Renal pelvis (tissue), 4 donors: Measurements from ENCODE around the gene POU3F3. TPM values are rescaled to one million over a fixed set of nuclear protein-coding genes. Genes with fewer than 3 reads are reported as not detected.

ENCODE experiments used
- DNase-seq: peaks from one replicate; pipeline ENCODE4 v3.0.0-alpha.2; 2013
- polyA plus RNA-seq, 3 donors: library from polyadenylated mRNA; unstranded; fragments of 120-200 nt; gene quantifications; one replicate each; pipeline ENCODE4 v1.2.1, GENCODE V29; 2013; ENCODE audit not compliant: insufficient read length in 3 of 3

POU3F3 gene
- polyA plus RNA-seq, 3 donors: 88.5 to 105 (median 98.3) TPM

GRCh38 chr2:104871972-104872865 lies 18.3 kb downstream of the POU3F3 start:
- no peak for DNase-seq

DNA sequence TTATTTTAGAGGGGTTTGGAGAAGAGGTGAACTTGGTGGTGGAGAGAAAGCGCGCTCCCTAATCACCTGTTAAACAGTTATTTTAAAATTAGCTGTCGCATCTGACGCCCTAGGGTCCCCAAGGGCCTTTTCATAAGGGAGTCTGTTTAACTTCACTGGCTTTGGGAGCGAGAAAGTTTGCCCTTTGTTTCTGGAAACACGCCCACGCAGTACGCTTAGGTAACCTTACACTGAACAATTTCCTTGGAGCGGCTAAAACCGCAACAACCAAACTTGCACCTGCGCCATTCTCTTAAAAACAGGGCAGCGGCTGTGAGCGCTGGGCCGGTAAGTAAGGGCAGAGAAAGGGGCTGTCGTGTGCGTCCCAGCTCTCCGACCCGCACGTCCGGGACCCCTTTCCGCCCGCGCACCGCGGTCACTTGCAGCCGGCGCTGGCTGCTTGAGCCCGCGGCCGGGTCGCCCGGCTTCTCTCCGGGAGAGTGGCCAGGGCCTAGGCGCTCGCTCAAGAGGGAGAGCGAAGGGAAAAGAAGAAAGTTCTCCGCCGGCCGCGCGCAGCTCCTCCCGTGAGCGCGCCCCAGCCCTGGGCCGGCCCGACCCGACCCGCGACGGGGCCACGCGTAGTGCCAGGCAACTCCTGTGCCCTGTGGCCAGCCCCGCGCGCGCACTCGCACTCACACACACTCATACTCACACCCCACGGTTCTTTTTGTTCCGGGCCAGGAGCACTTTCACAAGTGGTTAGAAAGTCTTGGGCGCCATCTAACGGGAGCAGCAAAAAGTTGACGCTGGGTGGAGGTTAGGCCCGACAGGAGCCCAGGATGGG lies 19.2 kb downstream of the POU3F3 start:
- DNase-seq: peak; percentile 86

DNA sequence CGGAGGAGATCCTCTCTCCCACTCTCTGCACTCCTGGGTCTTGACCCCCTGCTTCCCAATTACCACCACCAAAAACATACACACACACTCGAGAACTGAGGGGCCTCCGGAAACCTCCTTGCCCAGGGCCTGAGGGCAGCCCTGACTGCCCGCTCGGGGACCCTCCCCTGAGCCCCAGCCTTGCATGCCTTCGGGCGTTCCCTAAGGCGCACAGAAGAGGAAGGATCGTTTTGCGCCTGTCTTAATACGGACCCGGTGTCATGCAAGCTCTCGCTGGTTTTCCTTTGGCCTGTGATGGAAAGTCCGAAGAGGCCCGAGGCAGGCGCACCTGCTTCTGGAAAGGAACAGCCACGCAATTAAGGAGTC lies 19.8 kb downstream of the POU3F3 start:
- DNase-seq: no peak

DNA sequence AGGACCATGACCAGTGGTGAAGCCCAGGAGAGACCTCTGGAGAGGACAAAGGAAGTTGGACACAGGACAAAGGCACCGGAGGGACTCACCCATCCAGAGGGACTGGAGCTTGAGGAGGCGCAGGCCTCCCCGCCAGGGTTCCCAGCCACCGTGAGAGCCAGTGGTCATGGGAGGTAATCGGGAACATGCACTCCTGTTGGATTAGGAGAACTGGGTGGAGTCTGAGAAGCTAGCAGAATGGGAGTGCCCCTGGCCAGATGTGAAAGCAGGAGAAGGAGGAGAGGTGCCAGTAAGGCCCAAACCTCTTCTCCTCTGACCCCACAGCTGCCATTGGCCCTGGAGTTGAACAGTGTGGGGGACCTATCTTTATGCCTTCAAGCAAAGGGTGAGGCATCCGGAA lies 20.3 kb downstream of the POU3F3 start:
- no peak for DNase-seq

DNA sequence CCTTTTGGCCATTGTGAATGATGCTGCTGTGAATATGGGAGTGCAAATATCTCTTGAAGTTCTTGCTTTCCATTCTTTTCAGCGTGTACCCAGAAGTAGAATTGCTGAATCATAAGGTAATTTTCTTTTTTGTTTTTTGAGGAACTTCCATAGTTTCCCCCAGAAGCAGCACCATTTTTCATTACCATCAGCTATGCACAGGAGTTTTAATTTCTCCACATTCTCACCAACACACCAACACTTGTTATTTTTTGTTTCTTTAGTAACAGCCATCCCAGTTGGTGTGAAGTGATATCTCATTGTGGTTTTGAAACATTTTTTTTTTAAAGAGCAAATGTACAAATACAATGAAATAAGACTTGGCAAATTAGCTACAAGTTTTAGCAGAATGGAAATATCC lies 21.3 kb downstream of the POU3F3 start:
- no peak for DNase-seq

- no peak for DNase-seq
Measured at GRCh38 chr2:104876606-104877570, 23.0 kb downstream of the POU3F3 start.

GRCh38 chr2:104878863-104879512 lies 25.1 kb downstream of the POU3F3 start:
- DNase-seq: no peak

- no peak for DNase-seq
Measured at GRCh38 chr2:104880076-104880475, 26.2 kb downstream of the POU3F3 start.

- DNase-seq: no peak
Measured at GRCh38 chr2:104883357-104883756, 29.4 kb downstream of the POU3F3 start.

DNA sequence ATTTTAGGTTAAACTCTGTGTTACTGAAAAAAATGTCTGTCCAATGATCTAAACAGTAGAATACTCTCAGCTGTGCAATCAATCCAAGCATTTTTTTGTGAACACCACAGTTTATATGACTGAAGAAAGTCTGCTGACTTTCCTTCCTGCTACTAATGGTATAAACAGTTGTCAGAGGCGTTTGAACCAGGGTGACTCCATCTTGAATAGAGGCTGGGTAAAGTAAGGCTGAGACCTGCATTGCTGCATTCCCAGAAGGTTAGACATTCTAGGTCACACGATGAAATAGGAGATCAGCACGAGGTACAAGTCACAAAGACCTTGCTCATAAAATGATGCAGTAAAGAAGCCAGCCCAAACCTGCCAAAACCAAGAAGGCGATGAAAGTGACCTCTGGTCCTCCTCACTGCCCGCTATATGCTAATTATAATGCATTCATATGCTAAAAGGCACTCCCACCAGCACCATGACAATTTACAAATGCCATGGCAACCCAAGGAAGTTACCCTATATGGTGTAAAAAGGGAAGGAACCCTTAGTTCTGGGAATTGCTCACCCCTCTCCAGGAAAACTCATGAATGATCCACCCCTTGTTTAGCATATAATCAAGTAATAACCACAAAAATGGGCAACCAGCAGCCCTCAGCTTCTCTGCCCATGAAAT lies 31.3 kb downstream of the POU3F3 start:
- DNase-seq: no peak

DNA sequence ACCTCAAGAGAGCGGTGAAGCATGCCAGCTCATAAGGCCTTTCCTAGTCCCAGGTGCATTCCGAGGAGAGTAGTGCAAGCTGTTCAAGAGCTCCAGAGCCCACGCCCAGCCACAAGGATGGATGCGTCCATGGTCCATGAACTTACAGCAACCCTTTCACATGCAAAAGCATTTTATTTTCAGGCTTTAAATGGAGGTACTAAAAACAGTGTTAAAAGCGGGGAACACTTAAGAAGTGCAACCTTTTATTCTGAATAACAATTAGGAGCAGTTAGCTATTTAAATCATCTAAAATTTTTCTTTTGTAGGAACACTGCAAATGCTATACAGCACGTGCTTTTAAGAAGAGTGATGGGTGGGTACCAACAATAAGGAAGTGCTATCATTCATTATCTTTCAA lies 33.8 kb downstream of the POU3F3 start:
- no peak for DNase-seq

DNA sequence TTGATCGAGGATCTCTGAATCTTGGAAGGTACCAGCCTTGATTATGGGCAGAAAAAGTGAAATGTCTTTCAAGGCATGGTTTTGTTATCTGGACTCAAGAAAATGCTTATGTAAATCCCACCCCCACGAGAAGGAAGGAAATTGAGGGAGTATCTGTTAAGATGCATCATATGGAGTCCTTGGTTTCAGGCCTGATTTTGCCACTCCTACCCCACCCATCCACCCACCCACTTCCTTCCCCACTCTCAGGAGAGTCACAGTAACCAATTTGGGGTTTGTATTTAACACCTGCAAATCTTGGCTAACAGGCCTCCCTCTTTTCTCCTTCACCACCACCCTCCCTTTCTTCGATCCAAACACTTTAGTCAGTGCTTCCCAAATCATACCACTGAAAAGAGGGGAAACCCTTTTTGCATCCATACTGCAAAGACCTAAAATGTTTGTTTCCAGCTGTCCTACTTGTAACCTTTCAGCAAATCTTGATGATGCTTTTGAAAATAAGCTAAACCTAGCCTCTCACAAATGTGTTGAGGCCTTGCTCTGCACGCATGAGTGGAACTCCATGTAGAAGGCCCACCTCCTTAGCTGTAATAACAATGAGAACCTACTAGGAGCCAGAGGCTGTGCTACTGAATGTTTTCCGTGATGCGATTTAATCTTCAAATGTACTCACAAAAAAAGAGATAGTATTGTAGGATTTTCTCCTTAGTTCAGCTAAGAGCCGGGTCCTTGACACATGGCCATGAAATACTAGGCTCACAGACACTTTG lies 34.8 kb downstream of the POU3F3 start:
- DNase-seq: no peak

DNA sequence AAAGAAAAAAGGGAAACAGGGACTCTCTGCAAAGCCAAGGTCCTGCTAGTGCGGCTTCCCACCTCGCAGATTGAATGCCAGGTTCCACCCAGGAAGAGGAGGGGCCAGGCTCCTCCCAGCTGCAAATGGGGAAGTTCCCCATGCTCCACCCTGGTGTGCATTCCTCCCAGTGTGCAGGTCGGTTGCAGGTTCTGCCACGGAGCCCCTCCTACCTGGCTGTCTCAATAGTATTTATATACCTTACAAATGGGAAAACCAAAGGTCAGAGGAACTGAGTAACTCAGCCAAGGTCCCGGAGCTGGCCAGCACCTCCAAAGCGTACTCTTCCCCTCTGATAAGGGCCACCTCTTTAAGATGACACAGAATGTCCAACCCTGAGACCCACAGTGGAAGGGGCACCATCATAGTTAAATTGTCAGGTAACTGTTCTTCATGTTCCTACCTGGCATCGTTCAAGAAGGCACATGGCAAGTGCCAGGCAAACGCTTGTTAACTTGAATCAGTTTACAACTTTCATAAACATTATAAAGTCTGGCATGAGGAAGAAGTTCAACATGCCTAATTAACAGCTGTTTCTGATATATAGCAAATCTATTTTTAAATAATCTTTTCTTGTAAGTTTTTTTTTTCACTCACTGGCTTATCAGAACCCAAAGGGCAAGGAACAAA lies 35.5 kb downstream of the POU3F3 start:
- no peak for DNase-seq

DNA sequence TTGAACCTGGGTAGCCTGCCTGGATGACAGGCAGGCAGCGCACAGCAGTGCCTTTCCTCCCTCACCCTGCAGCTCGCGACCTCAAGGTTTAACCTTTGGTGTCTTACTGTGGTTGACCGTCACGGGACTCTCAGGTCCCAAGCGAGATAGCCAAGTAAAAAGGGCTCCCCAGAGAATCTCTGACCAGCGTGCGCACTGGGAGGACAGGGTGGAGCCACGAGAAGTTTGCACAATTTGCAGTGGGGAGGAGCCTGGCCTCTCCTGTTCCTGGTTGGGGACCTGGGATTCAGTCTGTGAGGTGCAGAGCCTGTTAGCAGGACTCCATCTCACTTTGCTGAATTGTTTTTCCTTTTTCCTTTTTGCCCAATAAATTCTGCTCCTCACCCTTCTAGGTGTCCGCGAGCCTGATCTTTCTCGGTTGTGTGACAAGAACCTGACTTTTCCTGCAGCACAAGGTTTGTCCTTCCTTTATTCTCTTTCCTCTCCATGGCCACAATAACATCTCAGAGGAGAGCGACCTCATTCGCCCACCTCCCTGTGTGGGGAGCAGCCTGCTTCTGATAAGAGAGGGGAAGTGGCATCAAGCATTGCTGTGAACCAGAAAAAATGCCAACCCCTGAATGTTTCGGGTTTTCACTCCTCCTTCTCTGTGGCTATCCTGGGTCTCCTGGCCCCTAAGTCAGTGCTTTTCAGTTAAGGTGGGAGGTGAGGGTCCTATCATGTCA lies 36.2 kb downstream of the POU3F3 start:
- no peak for DNase-seq

DNA sequence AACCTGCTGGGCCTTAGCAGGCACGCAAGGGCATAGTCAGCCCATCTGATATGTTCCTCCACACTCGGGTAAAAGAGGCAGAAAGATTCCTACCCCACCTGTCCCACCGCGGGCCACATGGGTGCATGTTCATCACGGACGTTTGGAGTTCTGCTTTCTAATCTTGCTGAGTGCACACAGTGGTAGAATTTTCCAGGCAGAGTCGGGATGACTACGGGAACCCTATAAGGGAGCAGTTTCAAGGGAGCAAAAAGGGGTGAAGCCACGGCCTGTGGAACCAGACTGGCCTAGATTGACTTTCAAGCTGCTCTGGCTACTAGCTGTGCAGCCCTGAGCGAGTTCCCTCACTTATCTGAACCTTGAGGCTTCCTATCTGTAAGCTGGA lies 36.8 kb downstream of the POU3F3 start:
- no peak for DNase-seq

- DNase-seq: no peak
Measured at GRCh38 chr2:104891145-104891544, 37.2 kb downstream of the POU3F3 start.

GRCh38 chr2:104896446-104896845 lies 42.5 kb downstream of the POU3F3 start:
- no peak for DNase-seq

DNA sequence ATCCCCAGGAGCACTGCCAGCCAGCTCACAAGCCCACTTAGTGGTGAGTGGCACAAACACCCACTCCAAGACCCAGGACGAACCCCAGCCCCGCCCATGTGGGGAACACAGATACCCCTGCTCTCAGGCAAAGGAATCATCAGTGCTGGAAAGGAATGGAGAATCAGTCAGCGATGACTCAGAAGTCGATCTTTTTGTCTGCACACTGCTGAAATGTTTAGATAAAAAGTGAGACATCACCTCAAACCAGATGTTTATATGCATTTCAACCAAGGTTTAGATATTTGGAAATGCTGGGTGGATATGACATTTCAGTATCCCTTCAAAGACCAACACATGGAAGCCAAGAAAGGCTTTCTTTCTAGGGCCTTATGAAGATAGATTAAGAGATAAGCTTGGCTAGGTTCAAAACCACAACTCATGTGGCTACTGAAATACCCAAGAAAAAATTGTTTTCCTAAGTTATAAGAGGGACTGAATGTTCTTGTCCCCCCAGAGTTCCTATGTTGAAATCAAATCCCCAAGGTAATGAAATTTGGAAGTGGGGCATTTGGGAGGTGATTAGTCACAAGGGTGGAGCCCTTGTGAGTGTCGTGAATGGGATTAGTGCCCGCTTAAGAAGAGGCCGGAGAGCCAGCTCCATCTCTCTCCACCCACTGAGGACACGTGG lies 43.7 kb downstream of the POU3F3 start:
- no peak for DNase-seq
